ENCODE measurements around the gene CPT2. TPM values are rescaled to one million over a fixed set of nuclear protein-coding genes. Genes with fewer than 3 reads are reported as not detected.
A peak's percentile ranks its signal among the peaks of the same experiment; 100 is the strongest.

Gene CPT2
- total and polyA plus RNA-seq, 9 of the 15 experiments (the other 6 are each of a cell fraction or from before 2014, with no cell fraction given) = 7.6 to 25.1 (median 16.8) TPM

GRCh38 chr1:53163291-53163768 is 33.3 kb upstream of the CPT2 start (continued):
- no peak for TF ChIP-seq POU5F1 (IDR thresholded peaks at IDR 0.05; ENCODE audit: borderline replicate concordance, low read depth, low read length, partially characterized antibody)
- 0 out of 2 replicates have a peak, but pooled peaks have one; percentile 12 for TF ChIP-seq CREM (IDR thresholded peaks at IDR 0.05; ENCODE audit: low read depth)
- TF ChIP-seq ZEB2 (IDR thresholded peaks at IDR 0.05) = peak; percentile 55; the same call in 1 of the 2 replicates
- no peak for TF ChIP-seq ATF1 (CRISPR knock-in tag; IDR thresholded peaks at IDR 0.05)
- 0 out of 2 replicates have a peak, but pooled peaks have one; percentile 31 for TF ChIP-seq ATF1 (tag; IDR thresholded peaks at IDR 0.05)
- peak; percentile 29 to 74; a peak in 1 of 4 replicates for TF ChIP-seq MLLT1 (IDR thresholded peaks at IDR 0.05)
- peak; percentile 33; the same call in 1 of the 2 replicates for TF ChIP-seq TAL1 (IDR thresholded peaks at IDR 0.05)
- peak; percentile 41; the same call in 1 of the 2 replicates for TF ChIP-seq MTA2 (IDR thresholded peaks at IDR 0.05; ENCODE audit: low read depth)
- peak; percentile 96 for TF ChIP-seq DPF2 (IDR thresholded peaks at IDR 0.05)
- peak; percentile 77; the same call in 1 of the 2 replicates for TF ChIP-seq IRF9 (tag; IDR thresholded peaks at IDR 0.05)
- TF ChIP-seq NRF1 (conservative IDR thresholded peaks at IDR 0.05 in 1 of 2, IDR thresholded peaks at IDR 0.05 in 1 of 2) = no peak
- peak; percentile 77 for TF ChIP-seq BRD9 (IDR thresholded peaks at IDR 0.05; ENCODE audit: low read depth, partially characterized antibody)
- TF ChIP-seq SMARCE1 (IDR thresholded peaks at IDR 0.05) = peak; percentile 91
- TF ChIP-seq MAFF (IDR thresholded peaks at IDR 0.05; ENCODE audit: low read length) = peak; percentile 83
- TF ChIP-seq ZBTB40 (IDR thresholded peaks at IDR 0.05) = peak; percentile 59; the same call in 1 of the 2 replicates
- TF ChIP-seq ZBTB40 (CRISPR knock-in tag; IDR thresholded peaks at IDR 0.05) = no peak
- peak; percentile 85 for TF ChIP-seq MAFK (IDR thresholded peaks at IDR 0.05; ENCODE audit: low read length)
- TF ChIP-seq GABPA (tag; conservative IDR thresholded peaks at IDR 0.05; ENCODE audit: low read depth) = 0 out of 2 replicates have a peak, but pooled peaks have one; percentile 23
- TF ChIP-seq HDAC2 (IDR thresholded peaks at IDR 0.05) = peak; percentile 45; the same call in 1 of the 2 replicates
- TF ChIP-seq CBFA2T2 (conservative IDR thresholded peaks at IDR 0.05) = no peak
